Stimulated activated CD4-positive, alpha-beta T cell treated with anti-CD3 and anti-CD28 coated beads, Interleukin-2, amount 100 ng/mL, for 4 hours (primary cell): Measurements from ENCODE around the gene ILKAP.
A peak's percentile ranks its signal among the peaks of the same experiment; 100 is the strongest.

Experiments used
- DNase-seq: peaks from one replicate; pipeline ENCODE4 v3.0.0-alpha.2; 2020; ENCODE audit warnings: low read depth

The ILKAP gene

GRCh38 chr2:238166391-238167343 lies 36.8 kb downstream of the ILKAP start:
- DNase-seq: no peak

GRCh38 chr2:238165288-238165921 lies 38.1 kb downstream of the ILKAP start:
- DNase-seq: no peak

GRCh38 chr2:238164906-238165287 lies 38.6 kb downstream of the ILKAP start:
- DNase-seq: no peak

- DNase-seq: no peak
Observed at GRCh38 chr2:238163481-238164198, 39.9 kb downstream of the ILKAP start.

- DNase-seq: no peak
Observed at GRCh38 chr2:238162846-238163441, 40.6 kb downstream of the ILKAP start.

GRCh38 chr2:238162251-238162845 lies 41.1 kb downstream of the ILKAP start:
- DNase-seq: no peak

GRCh38 chr2:238161291-238162051 lies 42.0 kb downstream of the ILKAP start:
- DNase-seq: no peak

GRCh38 chr2:238160206-238161129 lies 43.0 kb downstream of the ILKAP start:
- DNase-seq: no peak

GRCh38 chr2:238159661-238160205 lies 43.8 kb downstream of the ILKAP start:
- no peak for DNase-seq

GRCh38 chr2:238159071-238159539 lies 44.4 kb downstream of the ILKAP start:
- no peak for DNase-seq

GRCh38 chr2:238158509-238159070 lies 44.9 kb downstream of the ILKAP start, which contains the start of gene ERFE:
ERFE (plus strand) TSS chr2:238158970; CDS start chr2:238159008, 38 bp downstream.
- DNase-seq: peak; percentile 29

- no peak for DNase-seq
Observed at GRCh38 chr2:238158018-238158508, 45.4 kb downstream of the ILKAP start.

GRCh38 chr2:238157506-238158017 lies 45.9 kb downstream of the ILKAP start:
- no peak for DNase-seq

GRCh38 chr2:238155761-238156694 lies 47.5 kb downstream of the ILKAP start:
- DNase-seq: no peak

GRCh38 chr2:238155051-238155760 lies 48.3 kb downstream of the ILKAP start:
- DNase-seq: no peak

- DNase-seq: no peak
Observed at GRCh38 chr2:238154570-238154969, 48.9 kb downstream of the ILKAP start.
